CD4-positive, alpha-beta T cell treated with Interleukin-21 for 1 hour (primary cell): Measurements from ENCODE around the gene UST.
"Not testable (repeated sequence)": the region's sequence is repeated elsewhere in the genome, so short reads cannot be mapped to it uniquely, and the experiment has no call there.

Experiments used
- DNase-seq: peaks from one replicate; pipeline ENCODE4 v3.0.0-alpha.2; 2020

Gene UST

DNA sequence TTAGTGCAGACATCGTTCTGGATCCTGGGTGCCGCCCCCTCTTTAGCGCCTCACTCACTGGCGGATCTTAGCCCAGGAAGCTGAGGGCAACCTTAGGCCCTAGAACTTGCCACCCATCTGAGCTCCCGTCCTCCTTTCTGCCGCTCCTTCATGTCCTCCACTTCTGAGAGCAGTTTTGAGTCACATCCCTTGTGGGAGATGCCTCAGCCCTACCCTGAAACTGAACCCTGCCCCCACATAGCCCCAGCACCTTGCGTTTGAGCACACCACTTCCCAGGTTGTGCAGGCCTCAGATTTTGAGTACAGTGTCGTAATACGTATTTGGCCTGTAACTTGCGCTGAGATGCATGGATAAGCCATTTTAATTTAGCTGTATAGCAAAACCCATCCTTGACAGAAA, 169.7 kb downstream of the UST start:
- DNase-seq = not testable (repeated sequence)

DNA sequence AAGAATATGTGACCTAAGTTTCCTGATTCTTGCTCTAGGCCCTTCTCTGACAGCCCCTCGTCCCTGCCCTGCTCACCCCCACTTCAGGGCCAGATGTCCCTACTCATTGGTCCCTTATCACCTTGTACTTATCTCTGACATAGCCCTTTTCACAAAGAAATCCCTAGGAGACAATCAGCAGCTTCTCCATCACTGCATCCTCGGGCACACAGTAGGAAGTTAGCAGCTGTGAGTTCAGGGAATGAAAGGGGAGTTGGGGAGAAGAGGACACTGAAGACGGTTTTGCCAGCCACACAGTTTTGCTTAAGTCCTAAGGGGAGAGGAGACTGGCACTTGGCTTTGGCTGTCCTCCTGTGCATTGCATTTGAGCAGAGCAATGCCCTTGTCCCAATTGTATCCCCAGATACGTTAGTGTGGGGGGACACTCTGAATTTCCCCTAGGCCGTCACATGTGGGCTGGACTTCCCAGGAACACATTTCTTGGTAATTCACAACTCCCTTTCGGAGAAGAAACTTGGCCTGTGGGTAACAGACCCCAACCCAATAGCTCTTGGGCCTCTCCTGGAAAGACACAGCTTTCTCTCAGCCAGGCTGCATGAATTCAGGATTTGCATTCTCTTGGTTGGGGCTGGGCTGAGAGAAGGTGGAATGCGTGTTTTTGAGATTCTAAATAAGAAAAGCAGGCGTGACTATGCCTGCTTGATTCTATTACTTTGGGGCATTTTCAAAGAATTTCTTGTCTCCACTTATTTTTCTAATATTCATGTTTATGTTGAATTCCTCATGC, 177.6 kb downstream of the UST start:
- DNase-seq = no peak

DNA sequence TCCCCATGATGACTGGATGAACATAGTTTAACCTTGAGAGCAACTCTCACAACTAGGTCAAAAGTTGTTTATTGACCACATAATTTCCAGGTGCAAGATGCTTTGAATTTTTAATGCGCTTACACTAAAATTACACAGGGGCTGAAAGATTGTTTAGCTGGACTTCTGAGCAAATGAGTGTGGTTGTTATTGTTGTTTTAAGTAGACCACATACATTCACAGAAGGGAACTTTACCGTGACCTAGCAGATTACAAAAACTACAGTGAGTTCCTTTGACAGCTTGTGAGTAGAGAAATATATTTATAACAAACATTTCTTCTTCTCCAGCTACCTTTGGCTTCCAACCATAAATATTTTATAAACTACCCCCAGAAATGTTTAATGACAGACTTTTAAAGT, 178.9 kb downstream of the UST start:
- no peak for DNase-seq

DNA sequence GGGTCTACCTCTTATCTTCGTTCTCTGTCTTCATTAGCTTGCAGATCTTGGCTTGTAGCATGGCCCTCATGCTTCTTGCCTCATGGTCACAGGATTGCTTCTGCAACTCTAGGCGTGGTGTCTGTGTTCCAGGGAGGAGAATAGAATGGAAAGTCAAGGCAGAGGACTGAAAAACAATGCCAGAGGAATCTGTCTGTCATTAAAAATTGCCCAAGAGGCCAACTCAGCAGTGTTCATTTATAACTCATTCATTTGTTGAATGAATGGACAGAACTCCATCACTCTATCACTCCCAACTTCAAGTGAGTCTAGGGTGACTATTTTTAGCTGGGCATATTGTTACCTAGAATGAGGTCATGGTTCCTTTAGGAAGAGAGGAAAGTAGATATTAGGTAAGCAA, 179.6 kb downstream of the UST start:
- DNase-seq = no peak

DNA sequence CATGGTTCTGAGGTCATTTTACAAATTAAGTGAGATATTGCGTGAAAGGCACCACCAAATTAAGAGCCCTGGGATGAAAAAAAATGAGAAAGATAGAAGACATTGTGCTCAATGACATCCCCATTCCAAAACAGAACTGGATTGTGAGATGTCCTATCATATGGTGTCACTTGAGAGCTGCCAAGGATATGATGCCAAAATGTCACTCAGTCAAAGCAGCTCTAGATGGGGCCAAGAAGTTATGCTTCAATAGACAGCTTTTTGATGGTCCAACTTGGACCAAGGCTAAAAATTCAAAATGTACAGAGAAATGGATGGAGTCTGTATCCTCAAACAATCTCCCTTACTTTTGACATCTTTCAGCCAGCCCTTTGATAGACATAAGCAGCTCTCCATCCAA, 180.8 kb downstream of the UST start:
- DNase-seq = no peak

DNA sequence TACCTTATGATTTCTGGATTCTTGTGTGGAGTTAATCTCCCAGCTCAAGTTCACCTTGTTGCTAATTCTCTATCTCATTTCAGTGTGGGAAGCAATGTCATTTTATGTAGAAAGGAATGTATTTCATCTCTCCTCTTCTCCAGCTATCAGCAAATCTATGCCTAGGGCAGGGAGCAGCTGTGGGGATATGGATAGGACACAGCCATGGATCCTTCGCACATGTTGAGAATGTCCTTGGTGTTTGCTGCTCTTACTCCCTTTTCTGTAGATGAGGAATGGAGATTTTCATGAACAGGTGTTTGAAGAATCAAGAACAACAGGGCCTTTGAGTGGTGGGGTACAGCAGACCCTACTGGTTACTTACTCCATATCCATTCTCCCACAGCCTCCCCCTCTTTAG, 182.0 kb downstream of the UST start:
- DNase-seq = no peak

DNA sequence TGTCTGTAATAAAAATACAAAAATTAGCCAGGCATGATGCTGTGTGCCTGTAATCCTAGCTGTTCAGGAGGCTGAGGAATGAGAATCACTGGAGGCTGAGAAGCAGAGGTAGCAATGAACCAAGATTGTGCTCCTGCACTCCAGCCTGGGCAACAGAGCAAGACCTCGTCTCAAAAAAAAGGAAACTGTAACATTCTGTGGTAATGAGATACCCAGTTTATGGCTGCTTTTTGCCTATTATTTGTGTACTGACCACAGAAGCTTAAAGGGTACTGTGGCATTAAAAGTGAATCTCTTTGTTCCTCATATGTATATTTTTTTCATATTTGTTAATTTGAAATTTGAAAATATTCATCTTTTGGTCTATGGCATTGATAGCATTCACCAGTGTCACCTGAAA, 185.4 kb downstream of the UST start:
- no peak for DNase-seq

DNA sequence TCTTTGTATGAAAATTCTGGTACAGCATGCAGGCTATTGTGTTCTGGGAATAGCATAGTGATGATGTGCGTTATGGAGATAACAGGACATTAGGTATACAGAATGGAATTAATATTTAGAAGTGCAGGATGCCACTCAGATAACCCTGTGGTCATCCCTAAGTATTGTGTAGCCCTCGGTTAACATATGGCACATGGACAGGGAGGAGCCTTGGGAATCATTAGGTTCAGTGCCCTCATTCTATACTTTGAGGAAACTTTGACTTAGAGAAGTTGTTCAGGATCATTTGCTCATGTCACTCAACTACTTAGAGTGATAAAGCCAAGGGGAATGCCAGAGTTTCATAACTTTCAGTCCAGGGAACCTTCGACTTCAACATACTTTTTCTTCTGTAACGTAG, 185.9 kb downstream of the UST start:
- DNase-seq = no peak

DNA sequence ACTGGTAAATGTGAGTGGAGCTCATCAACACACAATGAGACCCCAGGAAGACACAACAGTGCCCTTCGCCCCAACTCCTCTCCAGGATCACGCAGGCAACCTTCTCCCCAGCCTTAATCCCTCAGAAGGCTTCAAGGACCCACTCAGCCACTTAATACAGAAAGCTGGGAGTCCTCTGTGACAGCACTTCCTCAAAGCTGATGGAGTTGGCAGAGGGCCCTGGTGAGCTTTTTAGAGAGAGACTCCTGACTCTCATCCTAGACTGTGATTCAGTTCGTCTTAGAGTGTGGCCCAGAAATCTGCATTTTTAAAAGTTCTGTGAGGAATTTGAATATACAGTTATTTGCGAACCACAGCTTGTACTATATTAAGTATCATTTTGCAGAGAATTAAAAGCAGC, 187.7 kb downstream of the UST start:
- no peak for DNase-seq

DNA sequence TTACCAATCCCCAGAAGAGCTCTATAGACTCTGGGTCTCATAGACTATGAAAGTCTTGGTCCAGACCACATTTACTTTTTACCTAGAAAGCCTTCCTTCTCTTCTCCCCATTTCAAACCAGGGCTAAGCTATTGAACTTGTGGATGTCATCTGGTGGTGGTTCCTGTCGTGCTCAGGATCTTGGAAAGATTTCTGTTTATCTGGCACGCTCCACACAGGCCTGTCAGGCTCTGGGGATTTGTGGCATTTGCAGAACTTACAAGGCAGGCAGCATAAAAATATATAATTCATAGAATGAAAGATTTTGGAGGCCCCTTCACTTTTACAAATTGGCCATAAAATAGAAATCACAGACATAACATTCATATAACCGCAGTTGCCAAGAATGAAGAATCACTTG, 188.1 kb downstream of the UST start:
- DNase-seq = no peak

DNA sequence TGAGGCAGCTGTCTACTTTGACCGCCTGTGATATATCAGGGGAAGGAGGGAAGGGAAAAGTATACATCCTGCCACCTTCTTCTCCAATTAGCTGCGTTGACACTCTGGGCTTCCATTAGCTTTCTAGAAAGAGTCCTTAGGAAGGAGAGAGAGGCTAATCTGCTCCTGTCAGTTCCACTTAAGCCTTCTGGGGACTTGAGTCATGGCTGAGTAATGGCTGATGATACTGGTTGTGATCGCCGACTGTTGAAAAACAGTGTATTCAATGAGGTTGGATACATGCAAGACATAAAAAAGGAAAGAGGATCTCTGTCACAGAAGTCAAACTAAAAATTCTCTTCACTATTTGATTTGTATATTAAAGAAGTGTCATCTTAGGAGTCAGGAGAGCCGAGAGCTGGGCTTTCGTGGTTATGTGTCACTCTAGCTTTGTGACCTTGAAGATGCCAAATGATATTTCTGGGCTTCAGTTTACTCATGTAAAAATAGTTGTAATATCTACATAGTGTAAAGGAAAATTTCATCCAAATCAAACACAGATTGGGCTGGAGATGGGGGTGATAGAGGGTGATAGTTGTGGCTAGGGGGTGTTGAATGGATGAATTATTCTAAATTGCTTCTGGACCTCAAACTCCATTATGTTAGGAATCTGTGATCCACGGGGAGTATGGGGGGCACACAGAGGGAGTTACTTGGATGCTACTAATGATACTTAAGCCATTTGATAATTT, 189.0 kb downstream of the UST start:
- no peak for DNase-seq

DNA sequence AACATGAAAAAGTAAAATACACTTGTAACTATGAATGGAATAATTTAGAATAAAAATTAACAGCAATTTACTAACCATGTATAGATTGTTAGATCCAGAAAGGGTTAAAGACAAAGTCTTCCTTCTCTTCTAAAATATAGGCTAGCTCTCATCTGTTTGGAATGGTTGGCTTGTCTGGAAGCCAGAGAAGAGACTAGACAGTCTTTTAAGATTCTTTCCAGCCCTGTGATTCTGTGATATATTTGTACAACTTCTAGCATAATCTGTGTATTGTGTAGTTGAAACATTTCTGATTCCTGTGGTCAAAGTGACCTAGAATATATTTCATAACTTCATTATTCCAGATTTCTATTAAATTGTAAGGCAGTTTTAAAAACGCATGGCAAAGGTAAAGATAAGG, 196.6 kb downstream of the UST start:
- no peak for DNase-seq

DNA sequence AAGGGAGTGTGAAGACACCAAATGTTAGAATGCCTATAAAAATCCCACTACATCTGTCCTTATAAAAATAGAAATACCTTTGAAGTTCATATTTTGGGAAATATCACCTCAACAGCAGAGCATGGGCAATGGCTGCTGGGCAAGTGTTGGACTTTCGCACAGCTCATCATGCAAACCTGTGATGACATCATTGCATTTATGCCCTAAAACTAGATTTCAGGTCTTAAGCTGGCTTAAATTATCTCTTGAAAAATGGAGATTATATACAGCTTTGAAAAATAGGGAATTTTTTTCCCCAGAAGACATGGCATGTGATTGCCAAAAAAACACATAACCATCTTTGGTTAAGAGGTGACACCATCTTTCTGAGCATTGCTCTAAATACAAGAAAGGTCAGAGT, 197.8 kb downstream of the UST start:
- no peak for DNase-seq

DNA sequence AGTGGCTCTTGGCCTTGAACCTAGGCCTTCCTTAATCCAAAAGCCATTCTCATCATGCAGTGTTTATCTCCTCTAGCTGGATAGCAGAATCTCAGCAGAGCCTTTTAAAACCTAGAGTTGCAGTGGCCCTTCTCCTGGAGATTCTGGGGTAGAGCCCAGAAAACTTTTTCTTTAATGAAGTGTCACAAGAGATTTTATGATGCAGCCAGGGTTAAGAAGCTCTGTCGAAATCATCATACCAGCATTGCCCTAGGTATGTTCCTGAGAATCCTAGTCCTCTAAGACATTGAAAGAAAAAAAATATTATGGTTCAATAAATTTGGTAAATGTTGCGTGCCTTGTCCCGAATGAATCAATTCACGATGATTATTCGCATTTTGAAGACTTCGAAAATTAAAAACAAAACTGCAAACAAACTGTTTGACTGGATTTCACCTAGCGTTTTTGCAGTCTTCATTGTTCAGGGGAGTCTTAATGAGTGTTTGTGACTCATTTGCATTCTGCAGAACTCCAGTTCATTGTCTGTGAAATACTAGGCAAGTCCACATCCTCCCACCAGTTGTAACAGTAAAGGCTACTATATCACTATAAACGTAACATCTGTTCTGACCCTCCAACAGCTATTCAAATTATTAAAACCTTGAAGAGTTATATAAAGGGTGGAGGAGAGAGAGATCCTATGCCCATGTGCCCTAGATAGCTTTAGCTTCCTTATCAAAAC, 198.6 kb downstream of the UST start:
- no peak for DNase-seq

DNA sequence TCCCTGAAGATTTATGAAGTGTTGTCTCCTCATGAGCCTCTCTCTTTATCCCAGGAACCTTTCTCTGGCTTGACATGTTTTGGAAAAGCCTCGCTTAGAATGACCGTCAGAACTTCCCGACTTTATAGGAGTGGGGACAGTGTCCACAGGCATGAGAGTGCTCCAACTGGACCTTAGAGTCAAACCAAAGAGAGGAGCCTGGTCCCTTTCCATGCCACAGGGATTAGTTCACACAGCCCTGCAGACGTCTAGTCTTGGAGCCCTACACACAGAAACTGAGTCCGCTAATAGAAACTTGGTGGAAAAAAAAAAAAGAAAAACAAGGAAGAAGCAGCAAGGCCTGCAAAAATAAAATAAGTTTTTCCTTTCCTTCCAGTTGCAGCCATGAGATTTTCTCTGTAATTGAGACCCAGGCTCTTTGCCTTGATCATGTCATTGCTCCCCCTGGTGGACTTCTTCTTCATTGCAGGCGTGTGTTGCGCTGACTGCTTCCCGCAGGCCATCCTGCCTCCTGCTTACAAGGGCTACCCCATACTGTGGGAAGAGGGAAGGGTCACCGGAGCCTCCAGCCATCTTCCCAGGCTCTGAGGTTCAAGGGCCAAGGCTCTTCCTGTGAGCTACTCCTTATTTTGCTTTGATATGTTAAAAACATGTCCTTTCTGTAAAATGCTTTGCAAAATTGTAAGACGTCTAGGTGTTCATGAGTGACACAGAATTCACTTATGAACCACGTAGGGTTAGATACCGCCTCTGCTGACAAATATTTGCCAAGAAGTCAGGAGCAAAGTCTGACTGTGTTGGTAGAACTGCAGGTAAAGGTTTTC, 201.0 kb downstream of the UST start:
- DNase-seq = peak; percentile 78

DNA sequence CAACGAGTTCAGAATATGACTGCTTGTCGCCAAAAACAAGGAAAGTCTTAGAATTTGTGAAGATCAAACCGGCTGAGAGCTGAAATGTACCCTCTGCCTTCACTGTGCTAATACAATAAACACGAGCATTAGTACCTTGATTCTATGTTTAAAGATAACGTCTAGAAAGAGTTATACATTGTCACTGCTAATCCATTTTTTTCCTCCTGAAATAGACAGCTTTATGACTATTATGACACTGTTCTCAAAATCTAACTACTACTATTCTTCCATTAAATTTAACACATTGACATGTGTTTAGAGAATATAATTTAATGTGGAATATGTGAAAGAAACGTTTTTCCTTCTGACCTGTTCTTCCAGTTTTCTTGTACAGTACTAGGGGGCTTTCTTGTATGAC, 204.8 kb downstream of the UST start:
- no peak for DNase-seq

DNA sequence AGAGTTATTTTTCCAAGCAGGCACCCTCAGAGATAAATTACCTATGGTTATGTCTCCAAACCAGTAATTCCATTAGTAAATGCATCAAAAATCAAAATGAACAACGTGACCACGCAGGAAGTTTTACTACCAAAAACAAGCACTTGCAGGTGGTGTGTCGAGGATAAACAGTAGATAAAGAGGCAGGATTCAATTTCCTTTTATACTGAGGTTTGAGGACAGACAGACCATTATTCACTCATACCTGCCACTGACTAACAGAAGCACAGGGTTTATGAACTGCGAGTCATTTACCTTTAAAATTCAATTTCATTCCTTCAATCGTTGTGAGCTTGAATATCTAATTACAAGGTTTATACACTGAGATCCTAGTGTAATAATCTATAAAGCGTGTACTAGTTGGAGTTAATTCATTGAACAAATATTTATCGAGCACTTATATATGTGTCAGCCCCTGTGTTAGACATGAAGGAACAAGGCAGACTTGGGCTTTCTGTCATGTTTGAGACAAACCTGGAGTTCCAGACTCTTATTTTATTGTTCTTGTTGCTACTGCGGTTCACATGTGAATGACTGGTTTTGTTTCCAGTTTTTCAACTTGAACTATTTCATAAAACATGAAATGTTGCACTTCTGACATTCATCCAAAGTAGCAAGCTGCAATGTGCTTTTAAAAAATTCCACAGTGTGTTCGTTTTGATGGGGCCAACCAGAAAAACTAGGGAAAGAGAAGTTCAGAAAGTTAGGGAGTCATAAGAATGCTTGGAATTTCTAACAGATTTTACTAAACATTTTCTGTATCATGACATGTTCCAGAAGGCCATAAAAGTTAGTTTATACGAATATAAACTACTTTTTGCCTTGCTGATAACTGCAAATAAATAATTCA, 205.6 kb downstream of the UST start:
- no peak for DNase-seq

DNA sequence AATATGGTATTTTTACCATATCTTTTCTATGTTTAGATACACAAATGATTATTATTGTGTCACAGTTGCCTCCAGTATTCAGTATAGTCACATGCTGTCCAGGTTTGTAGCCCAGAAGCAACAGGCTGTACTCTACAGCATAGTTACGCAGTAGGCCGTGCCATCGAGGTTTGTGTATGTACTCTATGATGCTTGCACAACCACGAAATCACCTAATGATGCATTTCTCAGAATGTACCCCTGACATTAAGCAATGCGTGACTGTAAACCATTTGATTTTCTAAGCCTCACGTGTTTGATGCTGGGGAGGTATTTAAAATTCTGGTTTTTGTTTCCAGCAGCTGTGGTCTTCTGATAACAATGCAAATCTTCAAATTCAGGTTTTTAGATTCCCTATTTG, 207.6 kb downstream of the UST start:
- no peak for DNase-seq

DNA sequence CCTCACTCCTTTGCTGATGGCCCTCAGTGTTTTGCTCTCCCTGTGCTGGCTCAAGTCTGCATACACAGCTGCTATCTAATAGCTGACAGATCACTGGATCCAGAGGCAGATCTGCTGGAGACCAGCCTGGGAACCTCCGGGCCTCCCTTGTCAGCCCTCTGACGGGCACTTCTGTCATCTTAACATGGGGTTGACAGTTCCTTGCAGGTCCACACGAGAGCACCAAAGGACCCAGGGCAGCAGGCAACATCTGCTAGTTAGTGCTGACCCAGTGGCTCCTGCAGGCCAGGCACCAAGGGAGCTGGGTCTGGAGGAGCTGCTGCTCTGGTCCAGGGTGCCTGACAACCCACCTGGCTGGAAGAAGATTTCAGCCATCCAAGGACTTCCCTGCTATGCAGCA, 208.1 kb downstream of the UST start:
- no peak for DNase-seq

DNA sequence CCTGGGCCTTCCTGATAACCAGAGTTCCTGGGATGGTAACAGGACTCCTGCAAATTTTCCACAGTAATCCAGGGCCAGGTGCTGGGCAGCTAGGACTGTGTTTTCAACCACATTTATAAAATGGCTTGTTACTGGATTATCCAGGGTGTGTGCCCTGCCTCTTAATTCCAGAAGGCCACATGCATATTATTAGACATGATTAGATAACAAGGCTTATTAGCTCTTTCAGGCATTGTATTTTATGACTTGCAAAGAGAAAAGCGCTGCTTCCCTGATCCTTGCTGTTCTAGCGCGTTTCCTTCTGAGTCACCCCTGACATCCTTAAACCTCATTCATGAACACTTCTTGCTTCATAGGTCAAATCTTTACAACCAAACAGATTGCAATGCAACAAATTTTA, 208.6 kb downstream of the UST start:
- DNase-seq = no peak

DNA sequence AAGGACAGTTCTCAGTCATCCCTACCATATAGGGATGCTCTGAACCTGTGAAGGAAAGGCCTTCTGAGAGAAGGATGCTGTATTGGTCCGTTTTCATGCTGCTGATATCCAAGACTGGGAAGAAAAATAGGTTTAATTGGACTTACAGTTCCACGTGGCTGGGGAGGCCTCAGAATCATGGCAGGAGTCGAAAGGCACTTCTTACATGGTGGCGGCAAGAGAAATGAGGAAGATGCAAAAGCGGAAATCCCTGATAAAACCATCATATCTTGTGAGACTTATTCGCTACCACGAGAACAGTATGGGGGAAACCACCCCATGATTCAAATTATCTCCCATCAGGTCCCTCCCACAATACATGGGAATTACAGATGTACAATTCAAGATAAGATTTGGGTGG, 209.3 kb downstream of the UST start:
- DNase-seq = not testable (repeated sequence)

DNA sequence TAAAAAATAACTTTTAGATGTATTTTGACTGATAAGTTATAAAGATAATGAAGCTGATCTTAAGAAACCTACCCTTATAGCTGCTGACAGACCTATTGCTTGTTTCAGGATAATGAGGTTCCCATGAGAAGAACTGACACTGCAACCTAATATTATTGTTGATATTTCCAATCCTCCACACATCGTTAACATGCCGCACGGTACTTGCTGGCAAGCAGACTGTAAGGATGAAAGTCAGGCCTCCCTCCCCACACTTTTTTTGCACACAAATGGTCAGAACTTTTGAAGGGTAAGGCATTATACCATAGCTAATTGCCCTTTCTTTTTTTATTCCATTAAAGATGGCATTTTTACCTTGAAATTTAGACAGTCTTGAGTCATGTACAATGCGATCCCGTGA, 210.9 kb downstream of the UST start:
- no peak for DNase-seq
